OCI-LY1 (cell line): ENCODE measurements around the gene GFRA4.

Experiments
- EZH2 ChIP-seq: fragments of 200-600 bp; sonication (generic), shearing (Covaris generic); IDR thresholded peaks from 2 replicates; pipeline ENCODE4 v1.8.0; 2017; ENCODE audit warnings: borderline replicate concordance, mixed run types, mild to moderate bottlenecking, antibody characterized with exemption, low read length, moderate library complexity, mixed read lengths
- TF ChIP-seq, protein P1 (sequence below): fragments of 200-600 bp; sonication (generic), shearing (Covaris generic); IDR thresholded peaks from 2 replicates; pipeline ENCODE4 v1.5.1; 2017; ENCODE audit warnings: mild to moderate bottlenecking, antibody characterized with exemption, low read length, moderate library complexity, mixed read lengths

GRCh38 chr20:3706774-3707507, 43.7 kb upstream of the GFRA4 start:
- TF ChIP-seq, protein P1, sequence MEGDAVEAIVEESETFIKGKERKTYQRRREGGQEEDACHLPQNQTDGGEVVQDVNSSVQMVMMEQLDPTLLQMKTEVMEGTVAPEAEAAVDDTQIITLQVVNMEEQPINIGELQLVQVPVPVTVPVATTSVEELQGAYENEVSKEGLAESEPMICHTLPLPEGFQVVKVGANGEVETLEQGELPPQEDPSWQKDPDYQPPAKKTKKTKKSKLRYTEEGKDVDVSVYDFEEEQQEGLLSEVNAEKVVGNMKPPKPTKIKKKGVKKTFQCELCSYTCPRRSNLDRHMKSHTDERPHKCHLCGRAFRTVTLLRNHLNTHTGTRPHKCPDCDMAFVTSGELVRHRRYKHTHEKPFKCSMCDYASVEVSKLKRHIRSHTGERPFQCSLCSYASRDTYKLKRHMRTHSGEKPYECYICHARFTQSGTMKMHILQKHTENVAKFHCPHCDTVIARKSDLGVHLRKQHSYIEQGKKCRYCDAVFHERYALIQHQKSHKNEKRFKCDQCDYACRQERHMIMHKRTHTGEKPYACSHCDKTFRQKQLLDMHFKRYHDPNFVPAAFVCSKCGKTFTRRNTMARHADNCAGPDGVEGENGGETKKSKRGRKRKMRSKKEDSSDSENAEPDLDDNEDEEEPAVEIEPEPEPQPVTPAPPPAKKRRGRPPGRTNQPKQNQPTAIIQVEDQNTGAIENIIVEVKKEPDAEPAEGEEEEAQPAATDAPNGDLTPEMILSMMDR = no peak
- no peak for TF ChIP-seq EZH2
